SK-N-MC (cell line): ENCODE results near the gene NPPC.

Source experiments
- DNase-seq: peaks from one replicate; pipeline ENCODE4 v3.0.0-alpha.2; 2011; ENCODE audit warnings: low read depth, low spot score
- H3K27ac ChIP-seq: fragments of 200-600 bp; sonication (generic); 2 replicates; pipeline ENCODE4 v1.5.1; 2016; ENCODE audit warnings: mixed run types
- H3K36me3 ChIP-seq: fragments of 200-600 bp; sonication (generic); 2 replicates; pipeline ENCODE4 v1.6.1; 2017; ENCODE audit warnings: antibody characterized with exemption, low read length, mixed read lengths; ENCODE audit not compliant: insufficient read depth
- H3K4me3 ChIP-seq: fragments of 200-600 bp; sonication (generic); 2 replicates; pipeline ENCODE4 v1.5.1; 2016
- H3K9ac ChIP-seq: fragments of 200-600 bp; sonication (generic); 2 replicates; pipeline ENCODE4 v1.8.0; 2017; ENCODE audit warnings: mixed run types, mixed read lengths; ENCODE audit not compliant: insufficient read length
- H3K9me3 ChIP-seq: fragments of 200-600 bp; sonication (generic); 2 replicates; pipeline ENCODE4 v1.6.1; 2017; ENCODE audit warnings: low read depth, mild to moderate bottlenecking, antibody characterized with exemption, low read length, moderate library complexity, mixed read lengths
- EZH2 ChIP-seq: fragments of 200-600 bp; sonication (generic); IDR thresholded peaks from one replicate; pipeline ENCODE4 v1.6.1; 2017; ENCODE audit warnings: antibody characterized with exemption
- FOXP2 ChIP-seq: optimal IDR thresholded peaks from 2 replicates; pipeline ENCODE3; 2011; ENCODE audit warnings: mild to moderate bottlenecking, moderate library complexity; ENCODE audit not compliant: insufficient read depth; ENCODE audit errors: extremely low read length, control extremely low read depth
- POLR2AphosphoS5 ChIP-seq: IDR thresholded peaks from 2 replicates; pipeline ENCODE4 v1.6.1; 2012; ENCODE audit warnings: mild to moderate bottlenecking, low read depth, low read length, borderline replicate concordance

NPPC gene

GRCh38 chr2:231926761-231927565, 767 bp upstream of the NPPC start:
- TF ChIP-seq POLR2AphosphoS5 (no peak), FOXP2 (no peak), EZH2 (no peak)
- Histone ChIP-seq H3K27ac (no peak overlapping the region), H3K9me3 (no peaks in the 10 kb centered on the region), H3K36me3 (no peaks in the 10 kb centered on the region), H3K9ac (no peak overlapping the region), H3K4me3 (peak overlapping the region; percentile 72)
- no peak for DNase-seq

DNA sequence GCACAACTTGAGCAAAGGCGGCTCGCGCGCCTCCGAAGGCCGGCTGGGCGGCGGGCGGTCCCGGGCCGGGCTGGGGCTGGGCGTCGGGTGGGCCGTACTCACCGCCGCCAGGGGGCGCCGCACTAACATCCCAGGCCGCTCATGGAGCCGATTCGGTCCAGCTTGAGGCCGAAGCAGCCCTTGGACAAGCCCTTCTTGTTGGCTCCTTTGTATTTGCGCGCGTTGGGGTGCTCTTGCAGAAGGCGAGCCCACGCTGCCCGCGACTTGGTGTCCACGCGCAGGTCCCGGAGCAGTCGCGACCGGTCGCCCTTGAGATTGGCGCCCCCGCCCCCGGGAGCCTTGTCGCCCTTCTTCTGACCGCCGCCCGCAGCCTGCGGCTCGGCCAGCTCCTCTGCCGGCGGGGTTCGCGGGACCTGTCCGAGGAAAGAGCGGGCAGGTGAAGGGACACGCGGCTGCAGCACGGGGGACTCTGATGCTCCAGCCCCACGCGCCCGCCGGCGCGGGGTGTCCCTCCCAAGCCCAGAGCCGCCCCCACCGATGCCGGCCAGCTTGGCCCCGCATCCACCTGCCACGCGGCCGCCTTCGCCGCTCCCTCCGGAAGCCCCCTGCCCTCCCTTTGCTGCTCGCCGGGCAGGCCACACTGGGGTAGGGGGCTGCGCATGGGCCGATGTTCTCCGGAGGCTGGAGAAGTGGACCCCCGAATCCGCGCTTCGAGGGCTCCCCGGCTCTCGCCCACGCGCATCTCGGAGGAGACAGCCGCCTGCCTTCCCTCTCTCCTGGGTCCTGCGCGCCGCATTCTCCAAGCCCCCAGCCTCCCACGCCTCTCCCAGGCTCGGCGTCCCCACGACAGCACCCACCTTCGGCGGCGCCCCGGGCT, 655 bp downstream of the NPPC start:
- Histone ChIP-seq H3K9me3 (no peaks in the 10 kb centered on the region), H3K36me3 (no peaks in the 10 kb centered on the region), H3K27ac (no peak overlapping the region), H3K4me3 (peak overlapping the region; percentile 72), H3K9ac (no peak overlapping the region)
- TF ChIP-seq FOXP2 (no peak), POLR2AphosphoS5 (no peak), EZH2 (no peak)
- DNase-seq = no peak

- H3K36me3 ChIP-seq = no peaks in the 10 kb centered on the region
- H3K9ac ChIP-seq = no peak overlapping the region
- no peaks in the 10 kb centered on the region for H3K9me3 ChIP-seq
- H3K4me3 ChIP-seq = peak overlapping the region; percentile 72
- DNase-seq = no peak
- no peak overlapping the region for H3K27ac ChIP-seq
- TF ChIP-seq FOXP2 (no peak), POLR2AphosphoS5 (no peak), EZH2 (no peak)
Observed at GRCh38 chr2:231924889-231925275, 1.3 kb downstream of the NPPC start.

- no peak for TF ChIP-seq EZH2
- TF ChIP-seq FOXP2 = no peak
- no peak for TF ChIP-seq POLR2AphosphoS5
Observed at GRCh38 chr2:231923951-231924888, 2.0 kb downstream of the NPPC start.

GRCh38 chr2:231923010-231923344, 3.2 kb downstream of the NPPC start:
- no peaks in the 10 kb centered on the region for H3K9me3 ChIP-seq
- TF ChIP-seq POLR2AphosphoS5 (no peak), EZH2 (no peak), FOXP2 (no peak)
- DNase-seq = no peak
- no peak overlapping the region for H3K4me3 ChIP-seq
- no peaks in the 10 kb centered on the region for H3K36me3 ChIP-seq
- H3K9ac ChIP-seq = no peak overlapping the region
- H3K27ac ChIP-seq = no peak overlapping the region

More at GRCh38 chr2:231923951-231924888, 2.0 kb downstream of the NPPC start:
- H3K27ac ChIP-seq = no peak overlapping the region
- H3K9me3 ChIP-seq = no peaks in the 10 kb centered on the region
- H3K36me3 ChIP-seq = no peaks in the 10 kb centered on the region
- H3K4me3 ChIP-seq = no peak overlapping the region
- no peak for DNase-seq
- H3K9ac ChIP-seq = no peak overlapping the region

DNA sequence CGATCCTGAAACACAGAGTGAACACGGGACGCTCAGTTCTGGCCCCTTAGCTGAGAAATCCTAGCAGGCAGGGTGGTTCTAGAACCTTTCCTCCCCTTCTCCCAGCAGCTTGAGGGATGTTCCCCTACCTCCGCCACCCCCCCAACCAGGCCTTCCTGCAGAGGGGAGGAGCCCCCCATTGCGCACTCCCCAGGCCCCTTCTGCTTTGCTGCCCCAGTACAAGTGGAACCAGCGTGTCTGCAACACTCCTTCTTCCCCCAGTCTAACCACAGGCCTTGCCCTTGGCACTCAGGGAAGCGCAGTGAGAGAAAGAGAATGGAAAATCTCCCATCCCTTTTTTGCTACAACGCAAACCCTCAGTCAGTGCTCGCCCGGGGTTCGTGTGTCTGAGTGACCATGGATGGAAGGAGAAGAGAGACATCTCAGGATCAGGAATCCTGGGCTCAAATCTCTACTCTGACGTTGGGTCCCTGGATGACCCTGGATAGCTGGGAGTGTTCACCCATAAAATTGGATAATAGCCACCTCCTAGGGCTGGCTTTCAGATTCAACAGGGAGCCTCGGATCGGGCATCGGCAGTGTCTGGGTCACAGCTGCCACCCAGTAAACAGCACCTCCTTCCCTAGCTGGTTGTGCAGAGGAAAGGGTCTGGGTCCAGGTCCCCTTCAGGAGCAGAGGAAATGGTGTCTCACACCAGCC, 3.7 kb downstream of the NPPC start:
- Histone ChIP-seq H3K9ac (no peak overlapping the region), H3K27ac (no peak overlapping the region), H3K9me3 (no peaks in the 10 kb centered on the region), H3K36me3 (no peaks in the 10 kb centered on the region), H3K4me3 (no peak overlapping the region)
- DNase-seq = no peak
- TF ChIP-seq FOXP2 = no peak
- TF ChIP-seq EZH2 = no peak
- no peak for TF ChIP-seq POLR2AphosphoS5

- H3K9me3 ChIP-seq = no peaks in the 10 kb centered on the region
- no peak overlapping the region for H3K9ac ChIP-seq
- DNase-seq = no peak
- no peak overlapping the region for H3K27ac ChIP-seq
- no peak overlapping the region for H3K4me3 ChIP-seq
- H3K36me3 ChIP-seq = no peaks in the 10 kb centered on the region
- TF ChIP-seq EZH2 (no peak), FOXP2 (no peak), POLR2AphosphoS5 (no peak)
Observed at GRCh38 chr2:231920795-231921194, 5.4 kb downstream of the NPPC start.
